A673 (cell line): ENCODE results near the gene XIAP. TPM values are rescaled to one million over a fixed set of nuclear protein-coding genes. Genes with fewer than 3 reads are reported as not detected.
A peak's percentile ranks its signal among the peaks of the same experiment; 100 is the strongest.

Source experiments
- BruUV-seq: library from RNA; stranded (reverse); fragments of 400-500 nt; replicated peaks from 2 replicates; lab custom pipeline; 2021; lab: Mats Ljungman, UMichigan
- CTCF ChIA-PET: fragments of 300-600 bp; sonication (Branson Sonifier 250); formaldehyde crosslinking; loops from one replicate; lab custom pipeline; 2022; ENCODE audit warnings: antibody characterized with exemption; lab: Charles Lee
- POLR2A ChIA-PET: fragments of 300-600 bp; sonication (Branson Sonifier 250); formaldehyde crosslinking; loops from one replicate; lab custom pipeline; 2022; ENCODE audit warnings: antibody characterized with exemption; ENCODE audit not compliant: low non-redundant PET; lab: Charles Lee
- DNase-seq: peaks from one replicate; pipeline ENCODE4 v3.0.0-alpha.2; 2015; ENCODE audit warnings: low spot score
- H3K27ac ChIP-seq: fragments of 200-600 bp; sonication (generic); 2 replicates; pipeline ENCODE4 v1.5.1; 2016; ENCODE audit warnings: mixed run types, low read depth, mild to moderate bottlenecking, mixed read lengths, antibody characterized with exemption, low read length; ENCODE audit not compliant: poor library complexity, severe bottlenecking
- H3K27me3 ChIP-seq: fragments of 200-600 bp; sonication (generic); replicated peaks from 2 replicates; pipeline ENCODE4 v1.6.1; 2017; ENCODE audit warnings: mixed run types, low read depth, mild to moderate bottlenecking, mixed read lengths, antibody characterized with exemption, low read length; ENCODE audit not compliant: insufficient read depth, poor library complexity
- H3K36me3 ChIP-seq: fragments of 200-600 bp; sonication (generic); 2 replicates; pipeline ENCODE4 v1.6.1; 2016; ENCODE audit warnings: mixed run types, mild to moderate bottlenecking, mixed read lengths, antibody characterized with exemption, low read length; ENCODE audit not compliant: insufficient read depth, poor library complexity, severe bottlenecking
- H3K4me1 ChIP-seq: fragments of 200-600 bp; sonication (generic); 2 replicates; pipeline ENCODE4 v1.6.1; 2017; ENCODE audit warnings: mixed run types, mild to moderate bottlenecking, mixed read lengths, antibody characterized with exemption, low read length; ENCODE audit not compliant: insufficient read depth, poor library complexity, severe bottlenecking
- H3K4me3 ChIP-seq: fragments of 200-600 bp; sonication (generic); 2 replicates; pipeline ENCODE4 v1.5.1; 2016; ENCODE audit warnings: low read depth, mixed run types, mild to moderate bottlenecking, mixed read lengths, low read length; ENCODE audit not compliant: poor library complexity, severe bottlenecking
- H3K9me3 ChIP-seq: fragments of 200-600 bp; sonication (generic); 2 replicates; pipeline ENCODE4 v1.6.1; 2016; ENCODE audit warnings: mixed run types, low read depth, mild to moderate bottlenecking, mixed read lengths, antibody characterized with exemption, low read length; ENCODE audit not compliant: poor library complexity, severe bottlenecking
- EZH2 ChIP-seq: fragments of 200-600 bp; sonication (generic); IDR thresholded peaks from 2 replicates; pipeline ENCODE4 v1.6.1; 2017; ENCODE audit warnings: borderline replicate concordance, low read depth, mild to moderate bottlenecking, mixed read lengths, antibody characterized with exemption, low read length; ENCODE audit not compliant: poor library complexity, severe bottlenecking
- intact Hi-C: fragments of 100-400 bp; cut with micrococcal nuclease; formaldehyde crosslinking; loops from one replicate; pipeline ENCODE4 v1.10.0; 2022; ENCODE audit not compliant: unreplicated experiment
- total RNA-seq: library from RNA; stranded (reverse); gene quantifications from 2 replicates; pipeline ENCODE4 v1.2.3, GENCODE V29; 2021
- TF ChIP-seq, protein P1 (sequence below): fragments of 300-800, 200-600 bp; sonication (generic); conservative IDR thresholded peaks from 2 replicates; pipeline ENCODE4 v1.5.1; 2017; ENCODE audit warnings: low read depth, mild to moderate bottlenecking, antibody characterized with exemption, low read length, moderate library complexity, mixed read lengths

XIAP gene
- total RNA-seq, 1 experiment from 2014 or later = 37.7 TPM

DNA sequence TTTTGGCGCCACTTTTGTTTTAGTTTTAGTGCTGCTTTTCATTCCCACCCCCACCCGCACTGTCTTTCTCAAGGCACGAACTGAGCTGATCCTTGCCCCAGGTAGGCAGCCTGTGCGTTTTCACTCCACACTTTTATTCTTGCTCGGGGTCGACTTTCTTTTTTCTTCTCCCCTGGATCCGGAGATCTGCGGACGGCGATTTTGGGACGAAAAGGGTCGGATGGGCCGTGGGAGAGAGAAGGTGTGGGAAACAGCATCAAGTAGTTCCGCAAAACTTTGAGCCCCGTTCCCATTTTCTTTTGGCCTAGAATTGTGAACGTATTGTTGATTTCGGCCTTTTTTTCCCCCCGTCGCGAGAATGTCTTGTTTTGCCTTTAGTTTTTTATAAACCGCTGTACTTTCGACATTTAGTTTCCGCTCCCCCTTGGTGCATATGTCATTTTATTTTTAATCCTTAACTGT is 102.2 kb downstream of the XIAP start:
- TF ChIP-seq, protein P1, sequence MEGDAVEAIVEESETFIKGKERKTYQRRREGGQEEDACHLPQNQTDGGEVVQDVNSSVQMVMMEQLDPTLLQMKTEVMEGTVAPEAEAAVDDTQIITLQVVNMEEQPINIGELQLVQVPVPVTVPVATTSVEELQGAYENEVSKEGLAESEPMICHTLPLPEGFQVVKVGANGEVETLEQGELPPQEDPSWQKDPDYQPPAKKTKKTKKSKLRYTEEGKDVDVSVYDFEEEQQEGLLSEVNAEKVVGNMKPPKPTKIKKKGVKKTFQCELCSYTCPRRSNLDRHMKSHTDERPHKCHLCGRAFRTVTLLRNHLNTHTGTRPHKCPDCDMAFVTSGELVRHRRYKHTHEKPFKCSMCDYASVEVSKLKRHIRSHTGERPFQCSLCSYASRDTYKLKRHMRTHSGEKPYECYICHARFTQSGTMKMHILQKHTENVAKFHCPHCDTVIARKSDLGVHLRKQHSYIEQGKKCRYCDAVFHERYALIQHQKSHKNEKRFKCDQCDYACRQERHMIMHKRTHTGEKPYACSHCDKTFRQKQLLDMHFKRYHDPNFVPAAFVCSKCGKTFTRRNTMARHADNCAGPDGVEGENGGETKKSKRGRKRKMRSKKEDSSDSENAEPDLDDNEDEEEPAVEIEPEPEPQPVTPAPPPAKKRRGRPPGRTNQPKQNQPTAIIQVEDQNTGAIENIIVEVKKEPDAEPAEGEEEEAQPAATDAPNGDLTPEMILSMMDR = no peak
- TF ChIP-seq EZH2 = no peak
- no TSS peak for BruUV-seq
- no peaks in the 10 kb centered on the region for H3K27me3 ChIP-seq
- H3K4me3 ChIP-seq = peak overlapping the region; percentile 72
- H3K9me3 ChIP-seq = no peaks in the 10 kb centered on the region
- ChIA-PET POLR2A (no interaction called here), CTCF (no interaction called here)
- intact Hi-C loops = loop anchor here (5.0 to 10.0 kb wide), 4 partner anchors 55 to 423 kb away; no protein-coding TSS in a partner anchor
- H3K36me3 ChIP-seq = no peaks in the 10 kb centered on the region
- DNase-seq = no peak
- H3K27ac ChIP-seq = peak overlapping the region; percentile 99
- peaks cover 5% of the 10 kb centered on the region for H3K4me1 ChIP-seq

DNA sequence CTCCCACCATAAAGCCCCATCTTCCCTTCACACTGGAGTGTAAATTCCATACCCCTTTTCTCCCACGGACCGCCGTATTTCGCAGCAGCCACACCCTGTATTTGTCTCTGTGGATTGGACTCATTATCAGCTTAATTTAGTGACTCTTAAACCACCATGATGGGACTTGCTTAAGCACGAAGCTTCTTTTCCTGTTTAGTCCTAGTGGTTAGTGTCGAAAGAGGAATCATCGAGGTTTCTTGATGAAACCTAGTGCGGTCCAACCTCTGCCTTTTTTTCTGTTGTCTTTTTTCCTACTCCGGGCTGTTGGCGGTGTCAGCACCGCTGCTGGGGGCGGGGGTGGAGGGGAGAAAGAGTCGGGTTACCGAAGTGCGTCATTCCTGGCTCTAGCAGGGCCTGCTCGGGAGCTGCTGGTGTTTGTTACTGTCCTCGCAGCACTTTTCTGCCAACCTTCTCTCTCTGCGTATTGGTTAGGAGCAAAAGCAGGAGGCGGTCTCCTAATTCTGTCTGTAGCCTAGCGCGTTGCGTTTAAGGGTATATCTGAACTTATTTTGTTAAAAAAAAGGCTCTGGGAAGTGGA is 103.0 kb downstream of the XIAP start:
- POLR2A ChIA-PET = no interaction called here
- DNase-seq = peak; percentile 93
- Histone ChIP-seq H3K27me3 (no peaks in the 10 kb centered on the region), H3K9me3 (no peaks in the 10 kb centered on the region), H3K4me3 (peak overlapping the region; percentile 72), H3K36me3 (no peaks in the 10 kb centered on the region), H3K4me1 (peaks cover 5% of the 10 kb centered on the region), H3K27ac (peak overlapping the region; percentile 99)
- no TSS peak for BruUV-seq
- CTCF ChIA-PET = no interaction called here
- intact Hi-C loops = loop anchor here (5.0 to 10.0 kb wide), 4 partner anchors 54 to 422 kb away; no protein-coding TSS in a partner anchor
- no peak for TF ChIP-seq EZH2
- TF ChIP-seq, protein P1 = no peak

Other genes starting within 250 kb of the XIAP start
- 103 and 104 TPM in 2 replicates for gene THOC2, start 127.0 kb upstream of the XIAP start, total RNA-seq
- 117 and 119 TPM in 2 replicates for gene STAG2, start 101.7 kb downstream of the XIAP start, total RNA-seq